Measurements from ENCODE around the gene NPAS3.

NPAS3 gene

DNA sequence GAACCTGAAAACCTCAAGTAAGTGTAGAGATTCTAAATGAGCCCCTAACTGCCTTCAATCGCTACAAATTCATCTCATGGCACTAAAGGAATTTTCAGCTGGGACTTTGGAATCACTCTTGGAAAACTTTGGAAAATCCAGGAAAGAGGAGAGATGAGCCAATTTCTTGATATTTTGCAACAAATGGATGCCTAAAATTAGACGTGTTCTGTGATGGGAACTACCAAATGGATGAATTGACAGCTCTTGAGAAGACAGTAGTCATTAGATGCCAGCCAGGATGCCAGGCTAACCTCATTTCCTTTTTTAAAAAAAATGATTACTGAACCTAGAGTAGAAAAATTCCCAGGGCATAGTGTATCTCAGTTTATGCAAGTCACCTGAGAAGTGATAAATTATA lies 78.3 kb downstream of the NPAS3 start:
- DNase-seq, result no peak

DNA sequence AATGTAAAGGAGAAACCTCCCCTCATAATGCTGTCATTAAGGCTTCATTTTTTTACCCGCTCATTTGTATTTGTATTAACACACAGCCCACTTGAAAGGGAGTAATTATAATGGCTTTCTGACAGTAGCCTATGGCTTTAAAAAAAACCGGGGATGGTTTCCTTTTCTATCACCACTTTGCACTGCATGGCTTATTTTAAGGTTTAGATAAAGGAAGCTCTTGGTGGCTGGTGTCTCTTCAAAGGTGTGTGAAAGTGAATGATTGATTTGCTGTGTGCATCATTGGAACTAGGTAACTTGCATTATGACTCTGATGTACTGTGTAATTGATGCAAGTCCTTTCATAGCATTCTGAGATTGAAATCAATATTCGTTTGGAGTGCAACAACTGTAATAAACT lies 80.7 kb downstream of the NPAS3 start:
- no peak for DNase-seq

GRCh38 chr14:33026850-33027430 lies 88.3 kb downstream of the NPAS3 start:
- no peak for DNase-seq

DNA sequence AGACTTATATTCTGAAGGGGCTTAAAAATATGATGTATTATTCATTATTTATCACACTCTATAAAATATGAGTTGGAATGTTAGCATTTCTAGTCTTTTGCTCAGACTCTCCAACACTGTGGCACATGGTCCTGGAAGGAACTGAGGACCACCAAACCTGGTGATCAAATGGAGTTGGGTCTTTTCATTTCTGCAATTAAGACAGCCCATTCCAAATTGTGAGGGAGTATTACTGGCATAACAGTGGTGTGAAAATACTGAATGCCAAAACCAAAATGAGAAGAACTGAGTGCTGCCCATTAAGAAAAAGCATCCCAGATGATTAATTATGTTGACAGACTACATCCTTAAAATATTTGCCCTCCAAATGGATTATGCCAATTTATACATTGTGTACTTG lies 90.8 kb downstream of the NPAS3 start:
- DNase-seq, result no peak

DNA sequence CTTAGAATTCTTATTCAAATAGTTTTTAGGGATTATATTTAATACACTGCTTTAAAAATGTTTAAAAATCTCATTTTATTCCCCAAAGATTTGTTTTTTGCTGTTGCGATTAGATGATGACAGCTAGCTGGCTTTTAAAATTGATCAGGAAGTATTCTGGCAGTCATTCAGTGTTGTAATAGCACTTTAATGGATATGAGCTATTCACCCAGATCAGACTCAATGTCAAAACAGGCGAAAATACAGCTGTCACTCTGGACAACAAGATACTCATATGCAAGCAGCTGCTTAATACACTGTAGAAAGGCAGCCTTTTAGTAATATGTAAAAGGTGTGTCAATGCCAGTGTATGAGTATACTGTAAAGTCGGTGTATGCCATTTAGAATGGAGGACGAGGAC lies 91.7 kb downstream of the NPAS3 start:
- no peak for DNase-seq

DNA sequence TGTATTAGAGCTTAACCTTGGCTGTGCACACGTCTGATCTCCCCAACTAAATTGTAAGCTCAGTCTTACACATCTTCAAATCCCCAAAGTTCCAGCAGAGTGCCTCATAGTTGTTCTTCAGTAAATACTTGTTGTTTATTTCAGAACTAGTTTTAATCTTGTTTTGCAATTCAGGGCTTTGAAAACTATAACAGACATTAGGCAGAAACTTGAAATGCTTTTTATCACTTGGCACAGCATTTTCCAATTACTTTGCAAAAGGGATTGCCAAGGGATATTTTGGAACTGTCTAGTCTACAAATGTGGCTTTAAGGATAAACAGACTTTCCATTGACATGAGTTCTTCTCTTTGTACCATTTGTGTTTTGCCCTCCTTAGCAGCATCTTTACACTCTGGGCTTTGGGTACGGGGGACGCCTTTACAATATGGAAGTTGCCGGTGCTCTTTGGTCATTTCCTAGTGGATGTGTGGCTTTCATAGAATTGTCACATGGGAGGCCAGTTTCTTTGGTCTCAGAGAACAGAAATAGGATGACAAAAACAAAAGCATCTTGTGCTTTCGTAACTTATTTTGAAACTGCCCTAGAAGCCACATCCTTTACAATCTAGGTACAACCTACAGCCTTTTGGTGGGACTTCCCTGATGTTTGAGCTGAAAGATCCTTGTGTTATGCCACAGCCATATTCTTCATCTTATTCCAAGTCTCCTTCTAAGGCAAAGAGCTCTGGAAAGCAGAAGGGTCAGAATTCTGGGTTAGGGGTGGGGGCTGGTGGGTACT lies 96.9 kb downstream of the NPAS3 start:
- DNase-seq, result no peak

DNA sequence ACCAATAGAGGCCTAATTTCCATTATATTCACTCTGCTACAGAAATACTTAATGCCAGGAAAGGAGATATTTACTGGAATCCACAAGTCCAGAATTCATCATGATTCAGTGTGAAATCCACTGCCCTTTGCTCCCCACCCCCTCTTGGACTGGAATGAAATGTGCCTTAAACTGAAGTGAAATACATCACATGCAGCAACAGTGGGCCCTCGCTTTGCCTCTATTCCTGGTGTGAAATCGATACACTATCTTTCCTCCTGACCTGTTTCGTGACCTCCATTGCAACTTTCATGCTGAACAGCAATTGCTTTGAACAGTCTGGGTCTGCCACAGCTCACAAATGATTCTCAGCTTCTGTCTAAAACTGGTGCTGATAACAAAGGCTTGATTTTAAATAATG lies 100.6 kb downstream of the NPAS3 start:
- no peak for DNase-seq

DNA sequence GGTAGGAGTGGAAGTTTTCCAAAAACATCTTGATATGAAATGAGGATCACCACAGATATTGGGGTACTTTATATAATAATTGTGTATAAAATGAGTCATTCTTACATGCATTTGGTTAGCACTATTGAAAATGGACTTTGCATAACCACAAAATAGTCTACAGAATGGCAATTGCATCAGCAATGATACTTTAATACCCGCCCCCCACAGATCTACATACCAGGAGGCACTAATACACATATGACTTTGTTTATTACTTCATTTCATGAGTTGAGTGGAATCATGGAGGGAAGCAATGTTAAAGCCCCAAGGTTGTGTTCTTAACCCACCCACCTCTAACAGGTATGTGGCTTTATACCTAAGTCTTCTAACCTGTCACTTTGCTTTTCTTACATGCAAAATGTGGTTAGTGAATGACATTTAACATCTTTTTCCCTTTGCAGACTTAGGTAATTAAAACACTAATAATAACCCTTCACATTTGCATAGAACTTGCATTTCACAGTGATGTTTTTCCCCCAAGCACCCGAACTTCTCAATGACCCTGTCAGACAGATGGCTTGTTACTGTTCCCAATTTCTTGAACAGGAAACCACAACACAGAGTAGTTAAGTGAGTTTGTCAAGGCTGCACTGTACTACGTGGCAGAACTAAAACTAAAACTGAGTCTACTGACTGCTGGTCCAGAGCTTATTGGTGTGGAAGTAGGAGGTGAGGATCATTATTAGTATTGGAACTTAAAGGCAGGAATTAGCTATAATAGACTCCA lies 101.9 kb downstream of the NPAS3 start:
- DNase-seq, result no peak

DNA sequence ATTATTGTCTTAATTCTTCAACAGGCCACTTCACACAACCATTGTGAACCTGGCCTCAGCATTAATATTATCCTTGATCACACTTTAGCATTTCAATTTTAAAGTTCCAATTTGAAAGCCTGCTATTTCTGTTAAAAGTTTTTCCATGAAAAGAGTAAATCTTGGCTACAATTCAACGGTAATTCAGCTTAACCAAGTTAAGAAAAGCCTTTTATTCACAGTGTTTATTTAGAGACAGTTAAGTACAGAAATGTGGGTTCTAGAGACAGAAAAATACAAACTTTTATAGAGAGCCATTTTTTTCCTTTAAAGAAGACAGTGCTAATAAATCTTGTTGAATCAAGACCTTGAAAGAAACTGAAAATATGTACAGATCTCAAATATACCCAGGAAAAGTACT lies 103.9 kb downstream of the NPAS3 start:
- no peak for DNase-seq

GRCh38 chr14:33045760-33046159 lies 107.1 kb downstream of the NPAS3 start:
- DNase-seq, result no peak

DNA sequence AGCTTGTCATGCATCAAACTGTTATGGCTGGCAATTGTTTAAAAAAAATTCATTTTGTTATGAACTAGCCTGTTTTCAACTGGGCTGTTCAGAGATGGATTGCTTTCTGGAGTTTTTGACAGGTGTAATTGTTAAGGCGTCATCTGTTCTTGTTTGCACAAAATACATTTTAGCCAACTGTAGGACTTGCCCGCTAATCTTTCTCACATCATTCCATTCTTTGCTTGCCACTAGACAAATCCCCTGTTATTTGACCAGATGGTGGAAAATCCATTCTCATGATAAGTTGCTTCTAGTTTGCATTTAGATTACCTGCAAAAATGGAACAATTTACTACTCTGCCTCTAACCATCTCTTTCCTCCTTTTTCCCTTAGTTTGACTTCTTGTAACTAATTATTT lies 114.3 kb downstream of the NPAS3 start:
- DNase-seq, result no peak

DNA sequence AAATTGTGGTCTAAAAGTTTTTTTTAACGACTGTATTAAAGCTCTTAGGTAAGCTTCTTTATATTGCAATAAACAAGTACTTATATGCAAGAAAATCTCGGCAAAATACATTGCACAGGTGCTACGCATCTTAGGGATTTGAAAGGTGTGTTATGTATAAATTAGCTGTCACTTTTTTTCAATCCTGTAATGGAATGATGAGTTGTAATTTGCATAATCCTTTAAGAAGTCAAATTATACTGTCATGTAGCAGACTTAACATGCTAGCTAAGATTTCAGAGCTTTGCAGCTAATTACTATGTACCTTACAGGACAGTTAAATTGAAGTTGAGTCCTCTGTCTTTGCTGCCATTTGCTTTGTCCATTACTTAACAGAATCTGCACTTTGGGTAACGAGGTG lies 117.5 kb downstream of the NPAS3 start:
- DNase-seq, result no peak

- DNase-seq, result no peak
These were observed 118.9 kb downstream of the NPAS3 start for GRCh38 chr14:33057585-33057984.

GRCh38 chr14:33061667-33062325 lies 123.1 kb downstream of the NPAS3 start:
- DNase-seq, result no peak

GRCh38 chr14:33062476-33062875 lies 123.8 kb downstream of the NPAS3 start:
- no peak for DNase-seq

GRCh38 chr14:33062881-33063280 lies 124.2 kb downstream of the NPAS3 start:
- DNase-seq, result no peak

DNA sequence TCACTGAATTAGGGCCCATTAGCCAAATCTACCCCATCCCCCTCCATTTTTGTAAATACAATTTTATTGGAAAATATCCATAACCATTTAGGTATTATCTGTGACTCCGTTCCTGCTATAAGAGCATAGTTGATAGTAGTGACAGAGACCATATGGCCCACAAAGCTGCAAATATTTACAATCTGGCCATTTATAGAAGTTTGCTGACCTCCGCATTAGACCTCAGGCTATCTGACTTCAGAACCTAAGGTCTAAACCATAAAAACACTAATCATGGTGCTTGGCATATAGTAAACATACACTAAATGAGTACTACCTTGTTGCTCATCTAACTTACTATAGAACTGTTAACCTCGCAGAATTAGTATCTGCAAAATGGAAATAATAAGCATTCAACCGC lies 124.8 kb downstream of the NPAS3 start:
- DNase-seq, result no peak

DNA sequence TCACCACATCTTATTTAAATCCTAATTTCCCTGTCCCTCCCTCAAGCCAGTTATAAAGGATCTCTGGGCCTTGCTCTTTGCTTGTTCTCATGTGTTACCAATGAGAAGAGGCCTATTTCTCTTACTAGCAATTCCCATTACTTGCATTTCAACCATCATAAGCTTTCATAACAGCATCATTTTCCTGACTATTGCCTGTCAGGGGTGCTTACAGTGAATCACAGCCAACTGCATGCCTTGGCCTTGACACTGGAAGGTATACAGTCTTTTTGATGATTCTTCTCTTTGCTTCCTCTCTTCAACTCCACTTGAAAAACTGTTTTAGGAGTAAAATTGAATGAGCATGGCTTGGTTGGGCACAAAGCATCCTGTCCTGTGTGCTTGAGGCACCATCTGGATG lies 127.0 kb downstream of the NPAS3 start:
- no peak for DNase-seq

- DNase-seq, result no peak
These were observed 129.4 kb downstream of the NPAS3 start for GRCh38 chr14:33068040-33068439.

GRCh38 chr14:33068626-33069025 lies 129.9 kb downstream of the NPAS3 start:
- no peak for DNase-seq

GRCh38 chr14:33070475-33070874 lies 131.8 kb downstream of the NPAS3 start:
- DNase-seq, result no peak

GRCh38 chr14:33073023-33073422 lies 134.3 kb downstream of the NPAS3 start:
- DNase-seq, result no peak

GRCh38 chr14:33081259-33081658 lies 142.6 kb downstream of the NPAS3 start:
- no peak for DNase-seq

- no peak for DNase-seq
These were observed 147.1 kb downstream of the NPAS3 start for GRCh38 chr14:33085799-33086198.

All from activated CD4-positive, alpha-beta T cell treated with anti-CD3 and anti-CD28 coated beads for 48 hours (primary cell).